HepG2 (cell line): ENCODE data around the gene APEX1.

Experiments used
- ARNT2 ChIP-seq: sonication (generic); formaldehyde crosslinking; IDR thresholded peaks from 2 replicates; pipeline ENCODE4 v1.8.0; 2022; ENCODE audit warnings: mild to moderate bottlenecking, low read depth, missing genetic modification reagents, moderate library complexity
- SAP130 ChIP-seq: IDR thresholded peaks from 2 replicates; pipeline ENCODE4 v1.6.1; 2016; ENCODE audit warnings: low read depth

DNA sequence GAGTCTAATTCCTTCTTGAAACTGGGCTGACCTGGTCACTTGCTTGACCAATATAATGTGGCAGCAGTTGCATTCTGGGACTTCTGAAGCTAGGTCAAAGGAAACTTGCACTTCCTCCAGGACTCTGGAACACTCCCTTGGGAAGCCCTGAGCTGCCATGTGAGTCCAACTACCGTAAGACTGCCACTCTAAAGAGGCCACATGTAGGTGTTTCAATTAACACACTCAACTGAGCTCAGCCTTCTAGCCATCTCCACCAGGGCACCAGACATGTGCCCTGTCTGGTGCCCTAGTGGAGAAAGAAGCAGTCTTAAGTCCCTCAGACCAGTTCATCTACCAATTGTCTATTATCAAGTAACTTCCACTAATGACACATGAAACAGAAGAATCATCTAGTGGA, 35.6 kb upstream of the APEX1 start:
- TF ChIP-seq ARNT2 (CRISPR knock-in tag) (no peak), SAP130 (CRISPR knock-in tag) (no peak)
